Upper lobe of left lung (tissue), 4 donors: ENCODE results near the gene CA10.

ENCODE experiments used
- EP300 ChIP-seq, 4 donors: sonication (generic); formaldehyde crosslinking; IDR thresholded peaks; one replicate each; pipeline ENCODE4 v1.5.1; 2017; ENCODE audit warnings: antibody characterized with exemption in 4 of 4, control low read depth in 2 of 4
- POLR2A ChIP-seq, 4 donors: fragments of 450-650 bp; IDR thresholded peaks; one replicate each; pipeline ENCODE4 v1.5.1; 2016 to 2017; ENCODE audit warnings: antibody characterized with exemption in 4 of 4, mild to moderate bottlenecking in 2 of 4
- POLR2AphosphoS5 ChIP-seq, 2 donors: sonication (generic); formaldehyde crosslinking; IDR thresholded peaks; one replicate each; pipeline ENCODE4 v1.5.1; 2017; ENCODE audit warnings: antibody characterized with exemption in 2 of 2
- TF ChIP-seq, protein P1 (sequence below), 6 experiments: fragments of 450-650 bp in 4 of 6; fragments of 200-600 bp in 2 of 6; sonication (generic) in 2 of 6; IDR thresholded peaks; one replicate each; pipeline ENCODE4 v1.5.1; 2016 to 2019; ENCODE audit warnings: antibody characterized with exemption in 6 of 6

DNA sequence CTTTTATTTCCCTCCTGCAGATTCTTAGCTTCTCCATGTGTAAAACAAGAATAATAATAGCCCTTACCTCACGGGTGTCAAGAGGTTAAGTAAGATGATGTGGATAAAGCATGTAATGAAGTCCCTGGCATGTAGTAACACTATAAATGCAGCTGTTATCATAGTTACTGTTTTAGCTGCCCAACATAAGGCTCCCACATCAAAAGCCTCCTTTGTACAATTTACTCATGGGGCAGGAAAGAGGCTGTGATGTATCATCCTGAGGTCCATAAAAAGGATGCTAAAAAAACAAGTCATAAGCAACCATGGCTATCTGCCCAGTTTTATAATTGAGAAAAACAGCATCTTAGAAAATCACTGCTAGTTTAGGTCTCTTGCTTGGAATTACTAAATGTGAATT lies 339.7 kb downstream of the CA10 start:
- TF ChIP-seq, protein P1, sequence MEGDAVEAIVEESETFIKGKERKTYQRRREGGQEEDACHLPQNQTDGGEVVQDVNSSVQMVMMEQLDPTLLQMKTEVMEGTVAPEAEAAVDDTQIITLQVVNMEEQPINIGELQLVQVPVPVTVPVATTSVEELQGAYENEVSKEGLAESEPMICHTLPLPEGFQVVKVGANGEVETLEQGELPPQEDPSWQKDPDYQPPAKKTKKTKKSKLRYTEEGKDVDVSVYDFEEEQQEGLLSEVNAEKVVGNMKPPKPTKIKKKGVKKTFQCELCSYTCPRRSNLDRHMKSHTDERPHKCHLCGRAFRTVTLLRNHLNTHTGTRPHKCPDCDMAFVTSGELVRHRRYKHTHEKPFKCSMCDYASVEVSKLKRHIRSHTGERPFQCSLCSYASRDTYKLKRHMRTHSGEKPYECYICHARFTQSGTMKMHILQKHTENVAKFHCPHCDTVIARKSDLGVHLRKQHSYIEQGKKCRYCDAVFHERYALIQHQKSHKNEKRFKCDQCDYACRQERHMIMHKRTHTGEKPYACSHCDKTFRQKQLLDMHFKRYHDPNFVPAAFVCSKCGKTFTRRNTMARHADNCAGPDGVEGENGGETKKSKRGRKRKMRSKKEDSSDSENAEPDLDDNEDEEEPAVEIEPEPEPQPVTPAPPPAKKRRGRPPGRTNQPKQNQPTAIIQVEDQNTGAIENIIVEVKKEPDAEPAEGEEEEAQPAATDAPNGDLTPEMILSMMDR (IDR thresholded peaks at IDR 0.05) = no peak
- no peak for TF ChIP-seq POLR2AphosphoS5 (IDR thresholded peaks at IDR 0.05)
- TF ChIP-seq POLR2A (IDR thresholded peaks at IDR 0.05) = no peak
- TF ChIP-seq EP300 (IDR thresholded peaks at IDR 0.05) = no peak
